A673 (cell line): ENCODE measurements around the gene OR13C9.
"Not testable (repeated sequence)": the region's sequence is repeated elsewhere in the genome, so short reads cannot be mapped to it uniquely, and the experiment has no call there.

Experiments used
- CTCF ChIP-seq: fragments of 300-800, 200-600 bp; sonication (generic); conservative IDR thresholded peaks from 2 replicates; pipeline ENCODE4 v1.5.1; 2017; ENCODE audit warnings: low read depth, mild to moderate bottlenecking, antibody characterized with exemption, low read length, moderate library complexity, mixed read lengths
- EZH2 ChIP-seq: fragments of 200-600 bp; sonication (generic); IDR thresholded peaks from 2 replicates; pipeline ENCODE4 v1.6.1; 2017; ENCODE audit warnings: borderline replicate concordance, low read depth, mild to moderate bottlenecking, mixed read lengths, antibody characterized with exemption, low read length; ENCODE audit not compliant: poor library complexity, severe bottlenecking

- TF ChIP-seq CTCF, EZH2: not testable (repeated sequence)
These were observed 8.0 kb upstream of the OR13C9 start for GRCh38 chr9:104625964-104626363.
